Measurements from ENCODE around the gene DHCR24.

GRCh38 chr1:54883349-54884102, 3.5 kb downstream of the DHCR24 start:
- TF ChIP-seq CTCF (IDR thresholded peaks at IDR 0.05 in 8 of 11, conservative IDR thresholded peaks at IDR 0.05 in 3 of 11) (no peak), POLR2A (IDR thresholded peaks at IDR 0.05) (no peak)

Measured in spleen (tissue), 7 donors.